Colonic mucosa (tissue), 4 donors: Measurements from ENCODE around the gene CMIP. TPM values are rescaled to one million over a fixed set of nuclear protein-coding genes. Genes with fewer than 3 reads are reported as not detected.
"Not testable (repeated sequence)": the region's sequence is repeated elsewhere in the genome, so short reads cannot be mapped to it uniquely, and the experiment has no call there.

Experiments
- DNase-seq: peaks from one replicate; pipeline ENCODE4 v3.0.0-alpha.2; 2020
- H3K27ac ChIP-seq: fragments of 200-600 bp; one replicate; pipeline ENCODE4 v1.8.0; 2021
- H3K27me3 ChIP-seq: fragments of 200-600 bp; one replicate; pipeline ENCODE4 v1.8.0; 2021
- H3K36me3 ChIP-seq: fragments of 200-600 bp; one replicate; pipeline ENCODE4 v1.8.0; 2021
- H3K4me1 ChIP-seq: fragments of 200-600 bp; one replicate; pipeline ENCODE4 v1.8.0; 2021; ENCODE audit warnings: mild to moderate bottlenecking
- H3K4me3 ChIP-seq: fragments of 200-600 bp; one replicate; pipeline ENCODE4 v1.8.0; 2021
- H3K9ac ChIP-seq, 2 donors: one replicate each; pipeline ENCODE4 v1.7.0; 2013; ENCODE audit warnings: control low read depth in 2 of 2, low read depth in 2 of 2, low read length in 2 of 2
- H3K9me3 ChIP-seq: fragments of 200-600 bp; one replicate; pipeline ENCODE4 v1.8.0; 2021
- CTCF ChIP-seq: fragments of 200-600 bp; IDR thresholded peaks from one replicate; pipeline ENCODE4 v1.8.0; 2022; ENCODE audit warnings: antibody characterized with exemption, mild to moderate bottlenecking
- intact Hi-C: fragments of 100-400 bp; cut with DNase I; formaldehyde crosslinking; loops from one replicate; pipeline ENCODE4 v1.14.1; 2022
- total RNA-seq, 2 donors: library from RNA; stranded (reverse); fragmentation: NEBNext Ultra II Directional in 1 of 2; extraction: Animal tissue kit (Norgen Biotek cat#: 25700) in 1 of 2; gene quantifications; one replicate each; pipeline ENCODE4 v1.2.1, GENCODE V29; 2021
- donor health status: healthy.
- donor health status: DM: no; HTN: no; CAD: no.
- donor health status: DM: no; HTN: no; CAD: no.

CMIP gene
- total RNA-seq, 2 donors from 2014 or later: 83.4 to 107 TPM

GRCh38 chr16:81401035-81401950, 43.3 kb upstream of the CMIP start:
- Histone ChIP-seq H3K4me3 (no peak overlapping the region), H3K9me3 (no peaks in the 10 kb centered on the region), H3K36me3 (no peaks in the 10 kb centered on the region), H3K4me1 (peaks cover 4% of the 10 kb centered on the region), H3K27ac (no peak overlapping the region), H3K27me3 (no peaks in the 10 kb centered on the region), H3K9ac (no peak overlapping the region)
- no peak for TF ChIP-seq CTCF
- DNase-seq: no peak
- intact Hi-C loops: no loop called here

- DNase-seq: no peak
- intact Hi-C loops: loop anchor here (2.0 kb wide), 1 partner anchor 320 kb away; no protein-coding TSS in a partner anchor
- H3K27ac ChIP-seq: no peak overlapping the region
- H3K9ac ChIP-seq: no peak overlapping the region
- H3K36me3 ChIP-seq: no peaks in the 10 kb centered on the region
- H3K4me3 ChIP-seq: no peak overlapping the region
- H3K9me3 ChIP-seq: no peaks in the 10 kb centered on the region
- no peaks in the 10 kb centered on the region for H3K27me3 ChIP-seq
- H3K4me1 ChIP-seq: peaks cover 4% of the 10 kb centered on the region
- no peak for TF ChIP-seq CTCF
Observed at GRCh38 chr16:81403208-81403600, 41.4 kb upstream of the CMIP start.

- Histone ChIP-seq H3K9me3 (no peaks in the 10 kb centered on the region), H3K36me3 (no peaks in the 10 kb centered on the region), H3K9ac (no peak overlapping the region), H3K27me3 (no peaks in the 10 kb centered on the region), H3K4me3 (peak overlapping the region; percentile 13), H3K4me1 (peaks cover 4% of the 10 kb centered on the region), H3K27ac (no peak overlapping the region)
- intact Hi-C loops: loop anchor here (2.0 kb wide), 1 partner anchor 319 kb away; no protein-coding TSS in a partner anchor
- DNase-seq: peak; percentile 89
- peak; percentile 89 for TF ChIP-seq CTCF
Observed at GRCh38 chr16:81403601-81404391, 40.8 kb upstream of the CMIP start.

GRCh38 chr16:81405002-81405401, 39.6 kb upstream of the CMIP start:
- H3K27ac ChIP-seq, H3K9ac ChIP-seq, DNase-seq, H3K4me3 ChIP-seq, H3K4me1 ChIP-seq, intact Hi-C loops, H3K9me3 ChIP-seq, H3K36me3 ChIP-seq, H3K27me3 ChIP-seq: not testable (repeated sequence)

GRCh38 chr16:81405702-81406113, 38.9 kb upstream of the CMIP start:
- H3K9ac ChIP-seq: no peak overlapping the region
- H3K36me3 ChIP-seq: no peaks in the 10 kb centered on the region
- H3K4me1 ChIP-seq: peaks cover 4% of the 10 kb centered on the region
- no peaks in the 10 kb centered on the region for H3K27me3 ChIP-seq
- intact Hi-C loops: no loop called here
- no peaks in the 10 kb centered on the region for H3K9me3 ChIP-seq
- H3K4me3 ChIP-seq: no peak overlapping the region
- no peak overlapping the region for H3K27ac ChIP-seq
- DNase-seq: no peak
- TF ChIP-seq CTCF: no peak
